Tibial nerve (tissue), 4 donors: Measurements from ENCODE around the gene ABCB9.

ENCODE experiments used
- EP300 ChIP-seq, 2 donors: sonication (generic); formaldehyde crosslinking; IDR thresholded peaks; one replicate each; pipeline ENCODE4 v1.6.1; 2017; ENCODE audit warnings: antibody characterized with exemption in 2 of 2, mild to moderate bottlenecking in 1 of 2
- POLR2A ChIP-seq, 2 donors: fragments of 450-650 bp; IDR thresholded peaks; one replicate each; pipeline ENCODE4 v1.6.1; 2017; ENCODE audit warnings: antibody characterized with exemption in 2 of 2, mild to moderate bottlenecking in 2 of 2, moderate library complexity in 2 of 2
- TF ChIP-seq, protein P1 (sequence below), 5 experiments: fragments of 200-600 bp in 3 of 5; fragments of 450-650 bp in 2 of 5; sonication (generic) in 3 of 5; IDR thresholded peaks; one replicate each; pipeline ENCODE4 v1.5.1; 2016 to 2019; ENCODE audit warnings: antibody characterized with exemption in 5 of 5, mild to moderate bottlenecking in 3 of 5, moderate library complexity in 2 of 5

DNA sequence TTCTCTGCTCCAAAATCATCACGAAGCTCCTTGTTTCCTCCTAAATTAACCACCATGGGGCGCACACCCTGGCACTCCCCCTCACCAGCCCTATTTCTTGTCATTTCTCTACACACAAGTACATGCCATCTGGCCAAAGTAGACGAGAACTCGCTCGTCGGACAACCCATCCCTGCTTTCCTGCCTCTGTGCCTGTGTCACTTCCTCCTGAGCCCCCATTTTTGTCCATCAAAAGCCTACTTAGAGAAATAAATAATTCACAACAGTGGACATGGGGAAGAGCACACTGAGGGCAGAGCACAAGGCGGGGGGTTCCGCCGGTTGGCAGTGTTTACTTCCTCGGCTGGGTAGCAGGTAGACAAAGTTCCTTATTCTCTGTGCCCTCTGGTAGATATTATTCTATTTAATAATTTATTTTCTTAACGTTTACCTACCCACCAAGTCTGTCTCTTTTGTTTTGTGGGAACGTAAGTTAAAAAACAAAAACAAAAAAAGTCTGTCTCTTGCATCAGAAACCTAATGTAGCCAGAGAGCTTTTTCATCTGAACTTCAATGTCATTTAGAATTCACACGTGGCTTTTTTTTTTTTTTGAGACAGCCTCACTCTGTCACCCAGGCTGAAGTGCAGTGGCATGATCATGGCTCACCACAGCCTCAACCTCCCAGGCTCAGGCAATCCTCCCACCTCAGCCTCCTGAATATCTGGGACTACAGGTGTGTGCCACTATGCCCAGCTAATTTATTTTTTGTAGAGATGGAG is 76.3 kb downstream of the ABCB9 start:
- TF ChIP-seq, protein P1, sequence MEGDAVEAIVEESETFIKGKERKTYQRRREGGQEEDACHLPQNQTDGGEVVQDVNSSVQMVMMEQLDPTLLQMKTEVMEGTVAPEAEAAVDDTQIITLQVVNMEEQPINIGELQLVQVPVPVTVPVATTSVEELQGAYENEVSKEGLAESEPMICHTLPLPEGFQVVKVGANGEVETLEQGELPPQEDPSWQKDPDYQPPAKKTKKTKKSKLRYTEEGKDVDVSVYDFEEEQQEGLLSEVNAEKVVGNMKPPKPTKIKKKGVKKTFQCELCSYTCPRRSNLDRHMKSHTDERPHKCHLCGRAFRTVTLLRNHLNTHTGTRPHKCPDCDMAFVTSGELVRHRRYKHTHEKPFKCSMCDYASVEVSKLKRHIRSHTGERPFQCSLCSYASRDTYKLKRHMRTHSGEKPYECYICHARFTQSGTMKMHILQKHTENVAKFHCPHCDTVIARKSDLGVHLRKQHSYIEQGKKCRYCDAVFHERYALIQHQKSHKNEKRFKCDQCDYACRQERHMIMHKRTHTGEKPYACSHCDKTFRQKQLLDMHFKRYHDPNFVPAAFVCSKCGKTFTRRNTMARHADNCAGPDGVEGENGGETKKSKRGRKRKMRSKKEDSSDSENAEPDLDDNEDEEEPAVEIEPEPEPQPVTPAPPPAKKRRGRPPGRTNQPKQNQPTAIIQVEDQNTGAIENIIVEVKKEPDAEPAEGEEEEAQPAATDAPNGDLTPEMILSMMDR (IDR thresholded peaks at IDR 0.05) = no peak
- TF ChIP-seq POLR2A (IDR thresholded peaks at IDR 0.05) (no peak), EP300 (IDR thresholded peaks at IDR 0.05) (no peak)
